HG02852 (cell line): ENCODE data around the gene PPM1B.
A peak's percentile ranks its signal among the peaks of the same experiment; 100 is the strongest.
"Not testable (repeated sequence)": the region's sequence is repeated elsewhere in the genome, so short reads cannot be mapped to it uniquely, and the experiment has no call there.

Experiments used
- ATAC-seq: cut with Tn5 transposase; IDR thresholded peaks from one replicate; pipeline ENCODE4 v1.9.1; 2021; ENCODE audit warnings: mild to moderate bottlenecking, moderate library complexity; ENCODE audit not compliant: unreplicated experiment

The PPM1B gene

GRCh38 chr2:44155666-44156446, 12.8 kb upstream of the PPM1B start:
- ATAC-seq, result no peak

- ATAC-seq, result no peak
These were observed 4.9 kb upstream of the PPM1B start for GRCh38 chr2:44163777-44164176.

DNA sequence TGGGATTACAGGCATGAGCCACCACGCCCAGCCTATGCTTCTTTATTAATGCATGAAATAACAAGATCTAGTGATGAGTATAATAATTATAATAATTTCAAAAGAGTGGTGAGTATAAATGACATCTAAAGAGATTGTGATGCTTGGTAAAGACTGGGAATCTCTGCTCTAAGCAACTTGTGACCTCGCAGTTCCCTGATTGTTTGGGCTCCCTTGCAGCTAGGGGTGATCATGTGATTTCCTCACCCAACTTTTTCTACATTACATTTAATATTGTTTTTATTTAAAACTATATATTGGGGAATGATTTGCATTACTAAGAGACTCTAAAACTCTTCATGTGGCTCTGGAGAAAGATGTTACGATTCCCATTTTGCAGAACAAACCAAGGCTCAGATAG, 4.1 kb upstream of the PPM1B start:
- no peak for ATAC-seq

- no peak for ATAC-seq
These were observed 2.6 kb upstream of the PPM1B start for GRCh38 chr2:44166096-44166495.

DNA sequence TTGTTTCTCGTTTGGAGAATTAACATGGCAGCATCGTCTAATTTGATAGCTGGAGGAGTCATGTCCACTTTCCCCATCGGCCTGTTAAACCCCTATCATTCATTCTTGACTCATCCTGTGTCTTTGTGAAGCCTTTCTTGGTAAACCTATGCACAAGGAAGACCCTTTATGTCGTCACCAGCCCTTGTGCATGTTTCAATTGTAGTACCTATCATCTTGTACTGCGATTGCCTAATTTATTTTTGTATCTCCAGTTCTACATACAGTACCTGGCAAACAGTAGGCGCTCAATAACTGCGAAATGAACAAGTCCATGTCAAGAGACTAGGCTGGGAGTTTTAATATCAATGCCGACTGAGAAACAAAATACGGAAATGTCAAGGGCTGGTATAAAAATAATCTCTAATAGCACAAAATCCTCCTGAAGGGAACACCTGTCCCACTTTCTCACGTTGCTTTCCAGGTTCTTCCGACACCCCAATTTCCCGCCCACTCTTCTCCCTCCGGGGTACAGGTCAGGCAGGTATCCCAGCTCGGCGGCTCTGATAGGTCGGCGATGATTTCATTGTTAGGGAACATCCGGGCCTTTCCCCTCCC, 1.3 kb upstream of the PPM1B start:
- ATAC-seq, result no peak

- peak; percentile 77 for ATAC-seq
These were observed 581 bp upstream of the PPM1B start for GRCh38 chr2:44167908-44168680.

DNA sequence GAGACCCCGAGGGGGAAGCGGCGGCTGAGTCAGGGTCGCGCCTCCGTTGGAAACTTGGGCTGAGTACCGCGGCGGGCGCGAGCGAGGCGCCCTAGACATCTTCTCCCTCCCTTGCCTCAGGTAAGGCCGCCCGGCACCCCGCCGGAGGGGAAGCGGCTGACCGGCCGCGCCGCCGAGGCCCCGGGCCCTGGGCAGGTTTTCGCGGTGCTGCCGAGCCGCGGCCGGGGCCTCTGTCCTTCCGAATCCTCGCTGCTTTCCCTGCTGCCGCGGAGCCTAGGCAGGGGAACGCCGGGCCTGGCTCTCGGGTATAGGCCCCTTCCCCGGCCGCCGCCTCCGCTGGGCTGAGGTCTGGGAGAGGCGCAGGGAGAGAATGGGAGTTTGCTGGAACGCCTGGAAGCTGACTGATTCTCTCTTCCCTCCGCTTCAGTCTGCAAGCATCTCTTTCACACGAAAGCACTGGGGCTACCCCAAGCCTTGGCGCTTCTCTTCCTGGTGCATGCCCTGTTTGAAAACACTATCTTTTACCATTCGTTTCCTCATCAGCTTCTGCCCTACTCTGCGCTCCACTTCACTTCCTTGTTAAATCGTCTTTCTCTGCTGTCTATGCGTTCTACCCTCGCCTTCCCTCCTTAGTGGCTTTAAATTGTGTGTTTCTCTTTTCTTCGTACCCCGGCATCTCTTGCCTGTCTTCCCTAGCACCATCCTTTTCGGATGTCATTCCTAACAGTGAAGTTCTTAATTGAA, 652 bp downstream of the PPM1B start:
- ATAC-seq, result peak; percentile 14

- no peak for ATAC-seq
These were observed 1.6 kb downstream of the PPM1B start for GRCh38 chr2:44170311-44170717.

- no peak for ATAC-seq
These were observed 2.3 kb downstream of the PPM1B start for GRCh38 chr2:44171018-44171417.

DNA sequence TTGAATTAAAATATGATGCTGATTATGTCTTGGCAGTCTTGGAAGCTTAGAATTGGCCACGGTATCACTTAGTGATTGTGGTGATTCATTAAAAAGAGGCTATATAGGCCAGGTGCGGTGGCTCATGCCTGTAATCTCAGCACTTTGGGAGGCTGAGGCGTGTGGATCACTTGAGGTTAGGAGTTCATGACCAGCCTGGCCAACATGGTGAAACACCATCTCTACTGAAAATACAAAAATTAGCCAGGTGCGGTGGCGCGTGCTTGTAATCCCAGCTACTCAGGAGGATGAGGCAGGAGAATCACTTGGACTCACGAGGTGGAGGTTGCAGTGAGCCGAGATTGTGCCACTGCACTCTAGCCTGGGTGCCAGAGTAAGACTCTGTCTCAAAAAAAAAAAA, 2.8 kb downstream of the PPM1B start:
- ATAC-seq, result not testable (repeated sequence)

- no peak for ATAC-seq
These were observed 3.9 kb downstream of the PPM1B start for GRCh38 chr2:44172576-44172975.

DNA sequence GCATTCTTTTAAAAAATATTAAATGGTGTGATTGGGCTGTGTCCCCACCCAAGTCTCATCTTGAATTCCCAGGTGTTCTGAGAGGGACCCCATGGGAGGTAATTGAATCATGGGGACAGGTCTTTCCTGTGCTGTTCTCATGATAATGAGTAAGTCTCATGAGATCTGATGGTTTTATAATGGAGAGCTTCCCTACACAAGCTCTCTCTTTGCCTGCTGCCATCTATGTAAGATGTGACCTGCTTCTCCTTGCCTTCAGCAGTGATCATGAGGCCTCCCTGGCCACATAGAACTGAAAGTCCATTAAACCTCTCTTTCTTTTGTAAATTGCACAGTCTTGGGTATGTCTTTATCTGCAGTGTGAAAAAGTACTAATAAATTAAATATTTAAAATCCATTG, 10.3 kb downstream of the PPM1B start:
- no peak for ATAC-seq

DNA sequence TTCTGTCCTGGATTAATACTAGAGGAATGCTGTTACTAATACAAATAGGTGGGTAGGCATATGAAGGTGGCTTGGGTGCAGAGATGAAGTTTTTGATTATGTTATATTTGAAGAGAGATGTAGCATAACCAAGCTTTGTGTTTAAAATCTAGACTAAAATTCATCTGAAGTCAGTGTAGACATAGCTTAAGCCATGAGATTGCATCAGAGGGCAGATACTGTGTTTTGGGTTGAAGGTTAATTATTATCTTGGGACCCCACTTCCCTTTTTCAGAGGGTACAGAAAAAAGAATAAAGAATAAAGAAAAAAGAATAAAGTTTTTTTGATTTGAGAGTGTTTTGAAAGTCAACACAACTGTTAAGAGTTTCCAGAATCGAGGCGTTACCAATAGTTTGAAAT, 13.0 kb downstream of the PPM1B start:
- no peak for ATAC-seq

GRCh38 chr2:44184106-44184505, 15.4 kb downstream of the PPM1B start:
- no peak for ATAC-seq

DNA sequence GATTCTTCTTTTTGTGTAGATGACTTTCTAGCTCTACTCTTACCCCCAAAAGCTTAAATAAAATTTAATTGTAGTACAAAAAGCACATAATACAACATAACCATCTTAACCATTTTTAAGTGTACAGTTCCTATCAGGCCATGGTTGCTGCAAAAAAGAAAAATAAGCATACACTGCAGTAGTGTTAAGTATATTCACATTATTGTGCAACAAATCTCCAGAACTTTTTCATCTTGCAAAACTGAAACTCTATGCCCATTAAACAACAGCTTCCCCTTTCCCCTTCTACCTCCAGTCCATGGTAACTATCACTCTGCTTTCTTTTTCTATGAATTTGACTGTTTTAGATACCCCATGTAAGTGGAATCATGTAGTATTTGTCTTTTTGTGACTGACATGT, 18.1 kb downstream of the PPM1B start:
- ATAC-seq, result no peak

DNA sequence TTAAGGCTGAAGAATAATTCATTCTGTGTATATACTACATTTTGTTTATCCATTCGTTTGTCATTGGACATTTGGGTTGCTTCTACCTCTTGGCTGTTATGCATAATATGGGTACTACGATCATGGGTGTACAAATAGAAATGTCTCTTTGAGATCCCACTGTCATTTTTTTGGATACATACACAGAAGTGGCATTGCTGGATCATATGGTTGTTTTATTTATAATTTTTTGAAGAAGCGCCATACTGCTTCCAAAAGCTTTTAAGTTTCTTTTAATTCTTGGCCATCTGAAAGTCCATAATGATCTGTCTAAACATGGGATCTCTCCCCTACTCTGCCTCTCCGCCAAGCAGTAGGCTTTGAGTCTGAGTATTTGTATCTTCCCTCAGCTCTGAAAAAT, 18.6 kb downstream of the PPM1B start:
- no peak for ATAC-seq

DNA sequence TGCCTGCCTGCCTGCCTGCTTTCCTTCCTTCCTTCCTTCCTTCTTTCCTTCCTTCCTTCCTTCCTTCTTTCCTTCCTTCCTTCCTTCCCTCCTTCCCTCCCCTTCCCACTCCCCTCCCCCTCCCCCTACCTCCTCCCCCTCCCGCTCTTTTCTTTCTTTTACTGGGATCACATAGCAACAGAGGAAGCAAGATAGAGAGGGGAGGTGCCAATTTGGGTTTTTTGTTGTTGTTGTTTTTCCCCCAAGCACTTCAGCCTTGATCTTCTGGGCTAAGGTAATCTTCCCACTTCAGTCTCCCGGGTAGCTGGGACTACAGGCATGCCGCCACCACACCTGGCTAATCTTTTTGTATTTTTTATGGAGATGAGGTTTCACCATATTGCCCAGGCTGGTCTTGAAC, 20.0 kb downstream of the PPM1B start:
- ATAC-seq, result no peak

DNA sequence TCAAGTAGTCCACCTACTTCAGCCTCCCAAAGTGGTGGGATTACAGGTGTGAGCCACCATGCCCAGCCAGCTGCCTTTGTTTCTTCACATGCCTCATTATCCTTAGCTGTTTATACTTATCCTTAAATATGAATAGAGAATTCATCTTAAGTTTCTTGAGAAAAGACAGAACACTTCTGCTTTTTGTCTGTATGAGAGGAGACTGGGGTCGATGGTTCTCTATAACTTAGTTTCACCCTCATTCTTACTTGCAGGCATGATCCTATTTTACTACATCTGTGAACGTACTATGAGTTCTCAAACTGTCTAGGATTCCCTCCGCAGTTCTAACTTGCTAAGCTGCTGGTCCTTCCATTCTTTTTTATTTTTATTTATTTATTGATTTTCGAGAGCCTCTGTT, 20.4 kb downstream of the PPM1B start:
- no peak for ATAC-seq

DNA sequence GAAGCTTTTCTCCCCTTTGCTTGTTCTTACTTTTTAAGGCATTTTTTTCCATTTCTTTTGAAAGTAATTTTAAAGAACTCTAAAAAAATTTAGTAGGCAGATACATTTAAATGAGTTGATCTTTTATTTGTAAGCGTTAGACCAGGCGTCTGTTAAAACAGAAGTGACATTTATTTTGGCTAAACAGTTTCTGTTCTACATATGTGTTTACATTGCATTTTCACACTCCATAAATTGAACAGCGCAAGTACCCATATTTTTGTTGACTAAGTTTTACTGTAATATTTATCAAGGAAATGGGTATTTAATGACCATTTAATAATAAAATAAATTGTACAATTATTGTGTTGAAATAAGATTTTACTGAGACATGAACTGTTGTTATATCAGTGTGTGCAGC, 21.9 kb downstream of the PPM1B start:
- no peak for ATAC-seq

DNA sequence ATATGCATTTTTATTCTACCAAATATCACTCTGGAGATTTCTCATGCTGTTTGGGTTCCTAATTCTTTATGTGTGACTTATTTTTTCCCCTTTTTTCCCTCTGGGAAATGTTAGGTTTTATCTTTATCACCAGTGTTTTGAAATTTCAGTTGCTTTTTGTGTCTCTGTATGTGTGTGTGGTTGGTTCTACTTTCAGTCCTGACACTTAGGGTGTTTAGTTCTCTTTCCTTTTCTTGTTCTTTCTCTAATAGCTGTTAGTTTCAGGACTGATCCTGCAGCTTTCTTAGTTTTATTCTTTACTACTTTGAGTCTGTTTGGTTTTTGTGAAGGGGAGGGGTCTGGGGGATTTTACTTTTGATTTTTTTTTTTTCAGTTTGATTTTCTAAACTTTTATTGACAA, 23.1 kb downstream of the PPM1B start:
- ATAC-seq, result peak; percentile 88

- ATAC-seq, result no peak
These were observed 24.0 kb downstream of the PPM1B start for GRCh38 chr2:44192646-44193045.
